ENCODE measurements around the gene TEX52. TPM values are rescaled to one million over a fixed set of nuclear protein-coding genes. Genes with fewer than 3 reads are reported as not detected.

TEX52 gene
- total and polyA plus RNA-seq, 2 of the 13 experiments (the other 11 are each of a cell fraction or from before 2014, with no cell fraction given): 0.05 TPM; not detected in 1

GRCh38 chr12:2812290-2813213 is 44.3 kb downstream of the TEX52 start, which contains the start of gene ITFG2 (continued):
- TF ChIP-seq ZNF503 (CRISPR knock-in tag; IDR thresholded peaks at IDR 0.05) (peak; percentile 88), NONO (IDR thresholded peaks at IDR 0.05) (no peak), NONO (CRISPR knock-in tag; conservative IDR thresholded peaks at IDR 0.05) (peak; percentile 96), EP300 (IDR thresholded peaks at IDR 0.05; ENCODE audit: low read depth in 2 of 2, low read length in 2 of 2) (peak; percentile 27 to 30; a peak in 1 of 4 replicates), EP300 (CRISPR knock-in tag; IDR thresholded peaks at IDR 0.05; ENCODE audit: borderline replicate concordance) (no peak), ZNF782 (CRISPR knock-in tag; IDR thresholded peaks at IDR 0.05; ENCODE audit: borderline replicate concordance) (peak; percentile 91), BRD4 (CRISPR knock-in tag; IDR thresholded peaks at IDR 0.05) (peak; percentile 87), POLR2AphosphoS5 (IDR thresholded peaks at IDR 0.05; ENCODE audit: low read depth, low read length) (peak; percentile 98), ZNF350 (CRISPR knock-in tag; IDR thresholded peaks at IDR 0.05; ENCODE audit: borderline replicate concordance, low read depth) (peak; percentile 95; the same call in 1 of the 2 replicates), HHEX (CRISPR knock-in tag; IDR thresholded peaks at IDR 0.05) (no peak; the same call in 1 of the 2 replicates), MTA1 (CRISPR knock-in tag; IDR thresholded peaks at IDR 0.05; ENCODE audit: borderline replicate concordance) (peak; percentile 62; the same call in 1 of the 2 replicates), ZNF569 (CRISPR knock-in tag; IDR thresholded peaks at IDR 0.05; ENCODE audit: borderline replicate concordance) (0 out of 2 replicates have a peak, but pooled peaks have one; percentile 54), ZNF333 (CRISPR knock-in tag; IDR thresholded peaks at IDR 0.05; ENCODE audit: borderline replicate concordance) (0 out of 2 replicates have a peak, but pooled peaks have one; percentile 43), ZNF777 (CRISPR knock-in tag; IDR thresholded peaks at IDR 0.05) (peak; percentile 63; the same call in 1 of the 2 replicates)
- TF ChIP-seq, protein P1, sequence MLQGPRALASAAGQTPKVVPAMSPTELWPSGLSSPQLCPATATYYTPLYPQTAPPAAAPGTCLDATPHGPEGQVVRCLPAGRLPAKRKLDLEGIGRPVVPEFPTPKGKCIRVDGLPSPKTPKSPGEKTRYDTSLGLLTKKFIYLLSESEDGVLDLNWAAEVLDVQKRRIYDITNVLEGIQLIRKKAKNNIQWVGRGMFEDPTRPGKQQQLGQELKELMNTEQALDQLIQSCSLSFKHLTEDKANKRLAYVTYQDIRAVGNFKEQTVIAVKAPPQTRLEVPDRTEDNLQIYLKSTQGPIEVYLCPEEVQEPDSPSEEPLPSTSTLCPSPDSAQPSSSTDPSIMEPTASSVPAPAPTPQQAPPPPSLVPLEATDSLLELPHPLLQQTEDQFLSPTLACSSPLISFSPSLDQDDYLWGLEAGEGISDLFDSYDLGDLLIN (CRISPR knock-in tag; IDR thresholded peaks at IDR 0.05; ENCODE audit: borderline replicate concordance): peak; percentile 91; the same call in 1 of the 2 replicates
- TF ChIP-seq, protein P2, sequence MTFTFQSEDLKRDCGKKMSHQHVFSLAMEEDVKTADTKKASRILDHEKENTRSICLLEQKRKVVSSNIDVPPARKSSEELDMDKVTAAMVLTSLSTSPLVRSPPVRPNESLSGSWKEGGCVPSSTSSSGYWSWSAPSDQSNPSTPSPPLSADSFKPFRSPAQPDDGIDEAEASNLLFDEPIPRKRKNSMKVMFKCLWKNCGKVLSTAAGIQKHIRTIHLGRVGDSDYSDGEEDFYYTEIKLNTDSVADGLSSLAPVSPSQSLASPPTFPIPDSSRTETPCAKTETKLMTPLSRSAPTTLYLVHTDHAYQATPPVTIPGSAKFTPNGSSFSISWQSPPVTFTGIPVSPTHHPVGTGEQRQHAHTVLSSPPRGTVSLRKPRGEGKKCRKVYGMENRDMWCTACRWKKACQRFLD (CRISPR knock-in tag; IDR thresholded peaks at IDR 0.05; ENCODE audit: borderline replicate concordance): peak; percentile 75; the same call in 1 of the 2 replicates
- TF ChIP-seq, protein P3, sequence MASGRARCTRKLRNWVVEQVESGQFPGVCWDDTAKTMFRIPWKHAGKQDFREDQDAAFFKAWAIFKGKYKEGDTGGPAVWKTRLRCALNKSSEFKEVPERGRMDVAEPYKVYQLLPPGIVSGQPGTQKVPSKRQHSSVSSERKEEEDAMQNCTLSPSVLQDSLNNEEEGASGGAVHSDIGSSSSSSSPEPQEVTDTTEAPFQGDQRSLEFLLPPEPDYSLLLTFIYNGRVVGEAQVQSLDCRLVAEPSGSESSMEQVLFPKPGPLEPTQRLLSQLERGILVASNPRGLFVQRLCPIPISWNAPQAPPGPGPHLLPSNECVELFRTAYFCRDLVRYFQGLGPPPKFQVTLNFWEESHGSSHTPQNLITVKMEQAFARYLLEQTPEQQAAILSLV (CRISPR knock-in tag; IDR thresholded peaks at IDR 0.05; ENCODE audit: borderline replicate concordance): peak; percentile 97; the same call in 1 of the 2 replicates
- TF ChIP-seq, protein P4, sequence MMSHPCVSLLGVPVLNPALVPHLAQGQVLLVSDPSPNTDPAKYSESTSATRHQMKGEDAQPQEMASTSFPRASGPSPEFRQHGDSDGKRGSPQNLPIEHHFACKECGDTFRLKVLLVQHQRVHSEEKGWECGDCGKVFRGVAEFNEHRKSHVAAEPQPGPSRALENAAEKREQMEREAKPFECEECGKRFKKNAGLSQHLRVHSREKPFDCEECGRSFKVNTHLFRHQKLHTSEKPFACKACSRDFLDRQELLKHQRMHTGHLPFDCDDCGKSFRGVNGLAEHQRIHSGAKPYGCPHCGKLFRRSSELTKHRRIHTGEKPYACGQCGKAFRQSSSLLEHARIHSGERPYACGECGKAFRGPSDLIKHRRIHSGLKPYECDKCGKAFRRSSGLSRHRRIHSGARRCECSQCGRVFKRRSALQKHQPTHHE (CRISPR knock-in tag; IDR thresholded peaks at IDR 0.05; ENCODE audit: borderline replicate concordance): peak; percentile 63
- TF ChIP-seq, protein P5, sequence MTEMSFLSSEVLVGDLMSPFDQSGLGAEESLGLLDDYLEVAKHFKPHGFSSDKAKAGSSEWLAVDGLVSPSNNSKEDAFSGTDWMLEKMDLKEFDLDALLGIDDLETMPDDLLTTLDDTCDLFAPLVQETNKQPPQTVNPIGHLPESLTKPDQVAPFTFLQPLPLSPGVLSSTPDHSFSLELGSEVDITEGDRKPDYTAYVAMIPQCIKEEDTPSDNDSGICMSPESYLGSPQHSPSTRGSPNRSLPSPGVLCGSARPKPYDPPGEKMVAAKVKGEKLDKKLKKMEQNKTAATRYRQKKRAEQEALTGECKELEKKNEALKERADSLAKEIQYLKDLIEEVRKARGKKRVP (CRISPR knock-in tag; IDR thresholded peaks at IDR 0.05): peak in 1 of 2 experiments; percentile 56; a peak in 2 of 4 replicates

All from HepG2 (cell line).